NOMO-1 treated with DMSO at 0.1 percent for 48 hours (cell line): ENCODE results near the gene NUSAP1.
"Not testable (repeated sequence)": the region's sequence is repeated elsewhere in the genome, so short reads cannot be mapped to it uniquely, and the experiment has no call there.

Experiments
- DNase-seq: peaks from one replicate; lab custom pipeline; 2025; ENCODE audit not compliant: unreplicated experiment; lab: John Stamatoyannopoulos, UW

Gene NUSAP1, protein sequence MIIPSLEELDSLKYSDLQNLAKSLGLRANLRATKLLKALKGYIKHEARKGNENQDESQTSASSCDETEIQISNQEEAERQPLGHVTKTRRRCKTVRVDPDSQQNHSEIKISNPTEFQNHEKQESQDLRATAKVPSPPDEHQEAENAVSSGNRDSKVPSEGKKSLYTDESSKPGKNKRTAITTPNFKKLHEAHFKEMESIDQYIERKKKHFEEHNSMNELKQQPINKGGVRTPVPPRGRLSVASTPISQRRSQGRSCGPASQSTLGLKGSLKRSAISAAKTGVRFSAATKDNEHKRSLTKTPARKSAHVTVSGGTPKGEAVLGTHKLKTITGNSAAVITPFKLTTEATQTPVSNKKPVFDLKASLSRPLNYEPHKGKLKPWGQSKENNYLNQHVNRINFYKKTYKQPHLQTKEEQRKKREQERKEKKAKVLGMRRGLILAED

DNA sequence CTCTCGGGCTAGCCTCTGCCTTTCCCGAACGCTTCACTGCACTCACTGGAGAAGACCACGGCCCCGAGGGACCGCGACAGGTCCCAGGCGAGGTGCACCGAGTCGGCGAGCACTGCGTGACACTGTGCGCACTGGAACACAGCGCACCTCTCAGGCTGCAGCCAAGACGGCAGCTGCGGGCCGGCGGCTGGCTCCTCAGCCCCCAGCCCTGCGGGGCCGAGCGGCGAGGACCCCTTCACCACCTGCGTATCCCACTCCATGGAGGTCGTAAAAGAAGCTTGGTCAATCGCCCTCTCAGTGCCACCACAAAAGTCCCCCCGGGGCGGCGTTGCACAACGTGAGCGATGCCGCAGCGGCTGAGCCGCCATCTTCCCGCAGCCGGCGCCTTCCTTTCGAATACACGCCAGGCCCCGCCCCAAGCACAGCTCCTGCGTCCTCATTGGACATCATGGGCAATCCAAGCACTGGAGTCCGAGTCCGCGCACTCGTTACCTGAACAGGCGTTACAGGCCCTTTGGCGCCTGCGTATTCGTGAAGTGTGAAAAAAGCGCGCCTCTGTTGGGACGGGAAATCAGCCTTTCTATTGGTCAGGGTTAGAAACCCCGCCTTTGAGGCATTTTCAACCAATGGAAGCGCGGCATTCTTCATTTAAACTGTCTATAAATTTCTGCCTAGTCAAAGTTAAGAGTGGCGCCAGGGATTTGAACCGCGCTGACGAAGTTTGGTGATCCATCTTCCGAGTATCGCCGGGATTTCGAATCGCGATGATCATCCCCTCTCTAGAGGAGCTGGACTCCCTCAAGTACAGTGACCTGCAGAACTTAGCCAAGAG is at the start of gene NUSAP1, which contains the start of gene OIP5:
Gene NUSAP1, plus strand, starts transcription at position 688 of the 832 bp plus-strand sequence. Its CDS starts 77 bp downstream, at position 765.
Gene OIP5, minus strand, starts transcription at position 398 of the 832 bp plus-strand sequence. Its CDS starts 30 bp downstream, at position 368.
- peak; percentile 99 for DNase-seq

DNA sequence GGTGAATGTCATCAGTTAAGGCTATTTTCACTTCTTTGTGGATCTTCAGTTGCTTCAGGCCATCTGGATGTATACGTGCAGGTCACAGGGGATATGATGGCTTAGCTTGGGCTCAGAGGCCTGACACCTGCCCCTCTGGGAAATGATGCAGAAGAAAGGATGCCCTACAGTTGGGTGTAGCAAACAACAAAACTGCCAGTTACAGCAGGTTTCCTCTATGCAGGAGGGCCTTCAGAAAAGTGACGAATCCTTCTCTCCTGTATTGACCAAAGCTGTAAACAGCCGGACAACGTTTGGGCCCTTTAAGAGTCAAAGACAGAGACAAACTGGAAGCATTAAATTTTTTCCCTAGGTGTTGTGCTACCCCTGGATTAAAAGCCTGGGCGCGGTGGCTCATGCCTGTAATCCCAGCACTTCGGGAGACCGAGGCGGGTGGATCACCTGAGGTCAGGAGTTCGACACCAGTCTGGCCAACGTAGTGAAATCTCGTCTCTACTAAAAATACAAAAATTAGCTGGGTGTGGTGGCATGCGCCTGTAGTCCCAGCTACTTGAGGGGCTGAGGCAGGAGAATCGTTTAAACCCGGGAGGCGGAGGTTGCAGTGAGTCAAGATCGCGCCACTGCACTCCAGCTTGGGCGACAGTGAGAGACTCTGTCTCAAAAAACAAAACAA is 49.6 kb upstream of the NUSAP1 start:
- not testable (repeated sequence) for DNase-seq

DNA sequence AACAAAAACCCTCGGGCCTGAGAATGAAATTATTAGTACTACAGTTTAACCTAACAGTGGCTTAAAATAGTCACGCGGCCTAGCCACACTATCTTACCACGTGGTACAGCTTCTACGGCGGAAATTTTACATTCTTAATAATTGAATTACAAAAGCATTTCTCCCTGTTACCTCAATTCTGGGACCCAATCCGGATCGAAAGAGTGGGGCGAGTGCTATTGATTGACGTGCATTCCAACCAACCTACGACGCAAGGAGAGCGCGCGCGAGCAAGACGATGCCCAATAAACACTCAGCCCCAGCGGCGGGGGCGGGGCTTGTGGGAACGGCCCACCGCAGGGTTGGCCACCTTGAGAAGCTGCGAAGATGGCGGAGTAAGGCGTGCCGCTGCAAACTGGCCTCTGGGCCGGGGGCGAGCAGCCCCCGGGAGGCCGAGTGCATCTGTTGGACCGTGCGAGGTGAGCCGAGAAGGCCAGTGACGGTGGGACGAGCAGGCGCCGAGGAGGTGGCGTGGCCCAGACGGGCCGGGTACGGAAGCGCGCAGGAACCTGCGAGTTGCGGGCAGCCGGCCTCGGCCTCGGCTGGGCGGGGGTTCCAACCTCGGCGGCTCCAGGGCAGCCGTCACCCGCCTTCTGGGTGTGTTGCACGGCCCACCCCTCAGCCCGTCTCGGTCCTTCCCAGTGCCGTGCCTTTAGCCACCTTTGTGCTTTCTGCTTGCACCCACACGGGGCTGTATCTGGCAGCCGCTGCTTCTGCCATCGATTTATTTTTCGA is 48.8 kb upstream of the NUSAP1 start:
- peak; percentile 99 for DNase-seq

DNA sequence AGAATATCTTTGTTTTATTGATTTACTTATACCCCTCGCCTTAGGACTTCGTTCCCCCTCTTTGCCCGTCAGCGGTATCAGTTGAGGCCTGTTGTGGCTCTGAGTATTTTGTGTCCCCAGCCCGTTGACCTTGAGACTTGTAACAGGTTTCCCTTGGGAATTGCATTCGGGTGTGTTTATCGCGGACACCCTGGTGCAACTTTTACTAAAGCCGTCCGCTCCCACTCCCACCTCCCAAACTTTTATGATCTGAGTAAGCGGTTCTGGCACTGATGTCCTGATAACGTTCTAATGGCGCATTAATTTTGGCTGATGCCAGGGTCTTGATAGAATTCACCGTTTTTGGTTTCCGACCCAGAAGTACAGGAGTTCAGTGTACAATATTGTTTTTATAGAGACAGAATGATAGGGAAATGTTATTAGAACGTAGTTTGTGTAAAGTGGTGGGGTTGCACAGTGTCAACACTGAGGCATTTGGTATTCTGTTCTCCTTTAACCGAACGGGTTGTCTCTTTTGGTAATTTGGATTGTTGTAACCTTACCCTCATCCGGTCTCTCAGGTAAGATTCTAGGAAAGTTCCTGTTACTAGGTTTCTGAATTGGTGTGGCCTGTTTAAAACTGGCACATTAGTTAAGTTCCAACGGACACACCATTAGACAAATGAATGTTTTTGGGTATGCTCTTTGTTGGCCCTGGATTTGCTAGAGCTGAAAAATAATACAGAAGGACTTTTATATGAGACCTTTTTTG is 48.1 kb upstream of the NUSAP1 start:
- peak; percentile 22 for DNase-seq

DNA sequence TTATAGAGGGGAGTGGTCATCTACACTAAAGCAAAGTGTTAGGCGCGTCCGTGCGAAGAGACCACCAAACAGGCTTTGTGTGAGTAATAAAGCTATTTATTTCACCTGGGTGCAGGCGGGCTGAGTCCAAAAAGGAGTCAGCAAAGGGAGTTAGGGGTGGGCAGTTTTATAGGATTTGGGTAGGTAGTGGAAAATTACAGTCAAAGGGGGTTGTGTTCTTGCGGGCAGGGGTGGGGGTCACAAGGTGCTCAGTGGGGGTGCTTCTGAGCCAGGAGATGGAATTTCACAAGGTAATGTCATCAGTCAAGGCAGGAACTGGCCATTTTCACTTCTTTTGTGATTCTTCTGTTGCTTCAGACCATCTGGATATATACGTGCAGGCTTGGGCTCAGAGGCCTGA is 47.4 kb upstream of the NUSAP1 start:
- DNase-seq = no peak

DNA sequence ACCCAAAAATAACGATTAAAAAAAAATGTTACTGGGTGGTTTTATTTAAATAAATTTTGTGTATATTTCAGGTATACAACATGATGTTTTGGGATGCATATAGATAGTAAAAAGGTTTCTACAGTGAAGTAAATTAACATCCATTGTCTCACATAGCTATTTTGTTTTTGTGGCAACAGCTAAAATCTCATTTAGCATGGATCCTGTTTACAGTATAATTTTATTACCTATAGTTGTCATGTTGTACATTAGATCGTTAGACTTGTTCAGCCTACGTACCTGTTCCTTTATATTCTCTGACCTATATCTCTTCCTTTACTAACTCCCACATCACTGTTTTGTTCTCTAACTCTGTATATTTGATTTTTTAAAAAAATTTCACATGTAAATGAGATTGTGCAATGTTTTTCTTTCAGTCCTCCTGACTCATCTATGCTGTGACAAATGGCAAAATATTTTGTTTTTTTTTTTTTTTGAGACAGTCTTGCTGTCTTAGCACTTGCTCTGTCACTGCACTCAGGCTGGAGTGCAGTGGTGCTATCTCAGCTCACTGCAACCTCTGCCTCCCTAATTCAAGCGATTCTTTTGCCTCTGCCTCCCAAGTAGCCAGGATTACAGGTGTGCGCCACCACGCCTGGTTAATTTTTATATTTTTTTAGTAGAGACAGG is 45.9 kb upstream of the NUSAP1 start:
- peak; percentile 71 for DNase-seq

DNA sequence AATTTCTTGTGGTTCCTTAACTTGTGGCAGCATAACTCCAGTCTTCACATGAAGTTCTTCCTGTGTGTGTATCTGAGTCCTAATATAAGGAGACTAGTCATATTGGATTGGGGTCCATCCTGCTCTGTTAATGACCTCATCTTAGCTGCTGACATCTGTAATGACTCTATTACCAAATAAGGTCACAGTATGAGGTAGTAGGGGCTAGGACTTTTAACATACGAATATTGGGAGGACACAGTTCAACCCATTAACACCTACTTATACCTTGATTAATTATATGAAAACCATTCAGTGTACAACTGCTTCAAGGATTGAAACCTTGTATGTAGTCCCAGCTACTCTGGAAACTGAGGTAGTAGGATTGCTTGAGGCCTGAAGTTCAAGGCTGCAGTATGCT is 44.2 kb upstream of the NUSAP1 start:
- DNase-seq = no peak

DNA sequence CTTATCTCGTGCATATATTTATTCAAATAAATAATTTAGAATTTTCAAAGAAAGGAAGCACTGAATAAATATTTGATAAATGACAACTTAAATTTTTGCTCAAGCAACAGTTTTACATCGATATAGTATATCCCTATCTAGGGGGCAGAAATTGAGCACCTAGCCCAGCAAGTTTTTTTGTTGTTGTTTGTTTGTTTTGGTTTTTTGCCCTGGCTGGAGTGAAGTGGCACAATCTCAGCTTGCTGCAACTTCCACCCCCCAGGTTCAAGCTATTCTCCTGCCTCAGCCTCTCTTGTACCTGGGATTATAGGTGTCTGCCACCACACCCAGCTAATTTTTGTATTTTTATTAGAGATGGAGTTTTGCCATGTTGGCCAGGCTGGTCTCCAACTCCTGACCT is 42.7 kb upstream of the NUSAP1 start:
- no peak for DNase-seq

DNA sequence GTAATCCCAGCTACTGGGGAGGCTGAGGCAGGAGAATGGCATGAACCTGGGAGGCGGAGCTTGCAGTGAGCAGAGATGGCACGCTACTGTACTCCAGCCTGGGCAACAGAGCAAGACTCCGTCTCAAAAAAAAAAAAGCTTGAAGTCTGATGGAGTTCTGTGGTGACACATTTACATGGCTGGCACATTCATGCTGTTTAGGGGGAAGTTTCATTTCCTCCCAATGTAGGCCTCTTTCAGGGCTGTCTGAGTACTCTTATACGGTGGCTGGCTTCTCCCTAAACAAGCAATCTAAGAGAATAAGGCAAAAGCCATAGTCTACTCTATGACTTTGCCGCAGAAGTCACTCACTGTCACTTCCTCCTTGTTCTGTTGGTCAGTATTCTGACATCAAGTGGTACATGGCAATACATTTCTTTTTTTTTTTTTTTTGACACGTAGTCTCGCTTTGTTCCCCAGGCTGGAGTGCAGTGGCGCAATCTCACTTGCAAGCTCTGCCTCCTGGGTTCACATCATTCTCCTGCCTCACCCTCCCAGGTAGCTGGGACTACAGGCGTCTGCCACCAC is 41.5 kb upstream of the NUSAP1 start:
- peak; percentile 96 for DNase-seq

DNA sequence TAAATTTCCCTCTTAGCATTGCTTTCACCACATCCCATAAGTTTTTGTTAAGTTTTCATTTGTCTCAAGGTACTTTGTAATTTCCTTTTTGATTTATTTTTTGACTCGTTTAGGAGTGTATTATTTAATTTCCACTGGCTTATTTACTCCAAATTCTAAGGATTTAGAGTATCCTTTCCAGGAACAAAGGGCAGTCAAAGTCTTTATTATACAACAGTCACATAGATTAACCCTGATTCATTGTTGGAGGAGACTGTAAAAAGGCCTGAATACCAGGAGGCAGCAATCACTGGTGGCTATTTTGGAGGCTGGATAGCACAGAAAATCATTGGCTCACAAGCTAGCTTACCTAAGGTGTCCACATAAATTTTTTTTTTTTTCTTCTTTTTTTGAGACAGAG is 40.2 kb upstream of the NUSAP1 start:
- DNase-seq = no peak

DNA sequence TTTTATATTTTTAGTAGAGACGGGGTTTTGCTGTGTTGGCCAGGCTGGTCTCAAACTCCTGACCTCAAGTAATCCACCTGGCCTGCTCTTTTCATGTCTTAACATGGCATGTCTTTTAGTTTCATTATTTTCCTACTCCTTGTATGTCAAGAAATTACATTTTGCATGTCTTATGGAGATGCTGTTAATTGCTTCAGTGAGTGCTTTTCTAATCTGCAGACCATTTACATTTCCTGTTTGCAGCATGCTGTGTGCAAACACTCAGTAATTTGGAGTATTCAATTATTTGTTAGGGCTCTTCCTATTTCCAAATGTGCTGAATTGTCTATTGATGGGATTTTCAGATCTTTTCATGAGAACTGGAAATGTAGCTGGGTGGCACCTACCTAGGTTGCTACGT is 31.5 kb upstream of the NUSAP1 start:
- DNase-seq = not testable (repeated sequence)

DNA sequence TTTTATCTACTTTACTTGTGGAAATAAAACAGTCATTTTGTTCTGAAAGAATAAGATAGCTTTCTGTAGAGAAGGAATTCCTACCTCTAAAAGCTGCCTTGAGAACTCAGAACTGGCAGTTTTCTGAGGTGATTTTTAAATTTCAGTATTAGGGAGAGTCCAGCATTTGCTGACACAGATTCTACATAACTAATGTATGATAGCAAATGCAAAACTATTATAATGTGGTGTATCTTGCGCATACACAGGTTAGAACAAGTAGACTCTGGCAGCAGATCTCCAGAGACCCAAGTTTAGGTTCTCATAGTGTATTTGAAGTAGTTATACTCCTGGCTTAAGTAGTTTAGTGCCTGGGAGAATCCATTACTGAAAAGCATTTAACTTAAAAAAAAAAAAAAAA is 31.1 kb upstream of the NUSAP1 start:
- no peak for DNase-seq

DNA sequence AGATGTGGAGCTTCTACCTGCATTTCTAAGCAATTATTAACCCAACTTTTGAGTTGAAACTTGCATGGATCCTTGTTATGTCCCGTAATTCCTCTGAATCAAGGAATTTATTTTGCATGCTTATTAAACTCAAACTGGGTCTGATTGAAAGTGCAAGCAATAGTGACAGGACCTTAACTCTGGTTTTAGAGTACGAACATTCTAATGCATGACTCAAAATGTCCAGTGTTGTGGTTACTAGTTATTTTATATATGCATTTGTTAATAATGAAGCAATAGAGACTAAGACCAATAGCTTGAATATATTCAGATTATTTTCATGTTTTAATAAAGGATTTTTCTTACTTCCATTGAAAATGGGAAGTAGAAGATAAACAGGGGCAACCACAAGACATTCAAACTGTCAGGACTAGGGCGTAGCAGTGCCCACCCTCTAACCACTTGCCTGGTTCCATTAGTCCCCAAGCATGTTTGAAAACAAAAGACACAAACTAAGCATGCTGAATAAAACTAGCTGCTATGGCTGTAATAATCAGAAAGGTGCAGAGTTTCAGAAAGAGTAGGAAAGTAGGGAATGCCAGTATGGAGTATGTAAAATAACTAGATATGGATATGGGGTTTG is 28.4 kb upstream of the NUSAP1 start:
- DNase-seq = peak; percentile 45

DNA sequence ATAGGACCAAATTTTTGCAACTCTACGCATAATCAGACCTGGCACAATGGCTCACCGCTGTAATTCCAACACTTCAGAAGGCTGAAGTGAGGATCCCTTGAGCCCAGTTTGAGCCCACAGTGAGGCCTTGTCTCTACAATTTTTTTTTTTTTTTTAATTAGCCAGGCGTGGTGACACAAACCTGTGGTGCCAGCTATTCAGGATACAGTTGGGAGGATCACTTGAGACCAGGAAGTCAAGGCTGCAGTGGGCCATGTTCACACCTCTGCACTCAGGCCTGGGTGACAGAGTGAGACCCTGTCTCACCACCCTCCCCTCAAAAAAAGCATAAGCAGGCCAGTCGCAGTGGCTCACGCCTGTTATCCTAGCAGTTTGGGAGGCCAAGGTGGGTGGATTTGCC is 25.0 kb upstream of the NUSAP1 start:
- DNase-seq = no peak

DNA sequence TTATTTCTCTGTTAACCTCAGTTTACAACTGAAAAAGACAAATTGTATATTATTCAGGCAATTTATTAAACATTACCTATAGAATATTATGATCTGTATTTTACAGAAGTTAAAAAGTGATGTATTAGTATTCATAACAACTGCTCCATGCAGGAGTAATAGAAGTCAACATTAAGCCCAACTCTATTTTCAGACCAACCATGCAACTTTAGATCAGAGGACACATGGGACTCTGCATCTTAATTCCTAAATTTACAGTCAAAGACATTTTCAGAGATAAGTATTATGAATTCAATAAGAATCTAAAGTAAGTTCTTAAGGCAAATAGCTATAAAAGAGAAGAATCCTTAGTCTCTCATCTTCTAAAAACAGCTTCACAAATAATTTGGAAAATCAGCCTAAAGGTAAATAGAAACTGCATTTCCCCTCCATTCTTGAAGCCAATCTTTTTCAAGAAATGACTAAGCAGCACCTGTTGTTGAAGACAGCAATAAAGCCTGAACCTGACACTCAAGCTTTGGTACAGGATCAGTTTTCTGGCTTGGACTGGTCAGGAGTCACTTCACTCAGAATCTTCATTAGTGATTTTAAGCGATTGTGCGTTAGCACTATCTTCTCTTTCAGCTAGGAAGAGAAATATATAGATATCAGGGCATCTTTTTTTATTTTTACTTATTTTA is 23.3 kb upstream of the NUSAP1 start:
- no peak for DNase-seq

DNA sequence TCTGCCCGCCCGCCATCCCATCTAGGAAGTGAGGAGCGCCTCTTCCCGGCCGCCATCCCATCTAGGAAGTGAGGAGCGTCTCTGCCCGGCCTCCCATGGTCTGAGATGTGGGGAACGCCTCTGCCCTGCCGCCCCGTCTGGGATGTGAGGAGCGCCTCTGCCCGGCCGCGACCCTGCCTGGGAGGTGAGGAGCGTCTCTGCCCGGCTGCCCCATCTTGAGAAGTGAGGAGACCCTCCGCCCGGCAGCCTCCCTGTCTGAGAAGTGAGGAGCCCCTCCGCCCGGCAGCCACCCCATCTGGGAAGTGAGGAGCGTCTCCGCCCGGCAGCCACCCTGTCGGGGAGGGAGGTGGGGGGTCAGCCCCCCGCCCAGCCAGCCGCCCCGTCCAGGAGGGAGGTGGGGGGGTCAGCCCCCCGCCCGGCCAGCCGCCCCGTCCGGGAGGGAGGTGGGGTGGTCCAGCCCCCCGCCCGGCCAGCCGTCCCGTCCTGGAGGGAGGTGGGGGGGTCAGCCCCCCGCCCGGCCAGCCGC is 11.8 kb upstream of the NUSAP1 start:
- not testable (repeated sequence) for DNase-seq

DNA sequence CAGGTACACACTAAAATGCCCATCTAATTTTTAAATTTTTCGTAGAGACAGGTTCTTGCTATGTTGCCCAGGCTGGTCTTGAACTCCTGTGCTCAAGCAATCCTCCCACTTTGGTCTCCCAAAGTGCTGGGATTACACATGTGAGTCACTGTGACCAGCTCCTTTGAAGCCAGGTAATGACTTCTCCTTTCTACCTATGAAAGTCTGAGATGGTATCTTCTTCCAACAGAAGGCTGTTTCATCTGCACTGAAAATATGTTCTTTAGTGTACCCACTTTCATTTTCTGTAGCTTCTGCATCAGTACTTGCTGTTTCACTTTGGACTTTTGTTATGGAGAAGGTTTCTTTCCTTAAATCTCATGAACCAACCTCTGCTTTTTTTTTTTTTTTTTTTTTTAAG is 9.1 kb upstream of the NUSAP1 start:
- no peak for DNase-seq

DNA sequence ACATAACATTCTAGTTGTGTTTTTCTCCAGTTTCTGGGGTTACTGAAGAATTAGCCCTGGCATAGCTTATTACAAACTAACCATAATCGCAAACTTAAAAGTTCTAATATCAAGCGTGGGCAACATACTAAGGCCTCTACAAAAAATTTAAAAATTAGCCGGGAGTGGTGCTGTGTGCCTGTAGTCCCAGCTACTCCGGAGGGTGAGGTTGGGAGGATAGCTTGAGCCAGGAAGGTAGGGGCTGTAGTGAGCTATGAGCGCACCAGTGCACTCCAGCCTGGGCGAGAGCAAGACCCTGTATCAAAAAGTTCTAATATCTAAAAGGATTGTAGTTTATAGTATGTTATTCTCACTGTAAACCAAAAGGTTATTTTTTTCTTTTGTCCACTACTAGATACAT is 1.4 kb upstream of the NUSAP1 start:
- DNase-seq = no peak
